Subcutaneous abdominal adipose tissue (tissue), 5 donors: ENCODE measurements around the gene FBXO9.

ENCODE experiments used
- H3K27ac ChIP-seq: one replicate; pipeline ENCODE4 v1.7.0; 2013; ENCODE audit warnings: low read depth, mild to moderate bottlenecking, inconsistent platforms, low read length, moderate library complexity
- H3K27me3 ChIP-seq, 5 donors: one replicate each; pipeline ENCODE4 v1.7.0; 2013; ENCODE audit warnings: low read length in 5 of 5, inconsistent platforms in 1 of 5; ENCODE audit not compliant: control insufficient read depth in 5 of 5, insufficient read depth in 4 of 5
- H3K36me3 ChIP-seq, 5 donors: one replicate each; pipeline ENCODE4 v1.7.0; 2013; ENCODE audit warnings: low read length in 5 of 5; ENCODE audit not compliant: control insufficient read depth in 5 of 5, insufficient read depth in 5 of 5
- H3K4me1 ChIP-seq, 5 donors: one replicate each; pipeline ENCODE4 v1.7.0; 2013; ENCODE audit warnings: low read length in 5 of 5, mild to moderate bottlenecking in 3 of 5, moderate library complexity in 1 of 5; ENCODE audit not compliant: control insufficient read depth in 5 of 5, insufficient read depth in 5 of 5
- H3K4me3 ChIP-seq, 5 donors: one replicate each; pipeline ENCODE4 v1.7.0; 2013; ENCODE audit warnings: low read length in 5 of 5, low read depth in 1 of 5
- H3K9ac ChIP-seq, 5 donors: one replicate each; pipeline ENCODE4 v1.7.0; 2013; ENCODE audit warnings: low read length in 5 of 5, mild to moderate bottlenecking in 4 of 5, moderate library complexity in 3 of 5
- H3K9me3 ChIP-seq, 5 donors: one replicate each; pipeline ENCODE4 v1.7.0; 2013; ENCODE audit warnings: low read length in 5 of 5; ENCODE audit not compliant: control insufficient read depth in 5 of 5
- donor health status: healthy.
- donor health status: healthy.
- donor health status: healthy.
- donor health status: healthy.
- donor health status: healthy.

FBXO9 gene

GRCh38 chr6:53139841-53140413 is 74.7 kb downstream of the FBXO9 start:
- Histone ChIP-seq H3K27me3 (no peaks in the 10 kb centered on the region), H3K4me1 (peaks cover 0 to 8% (median 0%) of the 10 kb centered on the region in 5 donors), H3K9me3 (no peaks in the 10 kb centered on the region), H3K4me3 (no peak overlapping the region), H3K9ac (no peak overlapping the region), H3K27ac (no peak overlapping the region), H3K36me3 (no peaks in the 10 kb centered on the region)

GRCh38 chr6:53142810-53143209 is 77.6 kb downstream of the FBXO9 start:
- no peaks in the 10 kb centered on the region for H3K9me3 ChIP-seq
- no peaks in the 10 kb centered on the region for H3K4me1 ChIP-seq
- H3K27ac ChIP-seq, result no peak overlapping the region
- no peak overlapping the region for H3K4me3 ChIP-seq
- no peak overlapping the region for H3K9ac ChIP-seq
- no peaks in the 10 kb centered on the region for H3K27me3 ChIP-seq
- no peaks in the 10 kb centered on the region for H3K36me3 ChIP-seq

GRCh38 chr6:53143710-53144109 is 78.5 kb downstream of the FBXO9 start:
- Histone ChIP-seq H3K4me1 (no peaks in the 10 kb centered on the region), H3K9ac (no peak overlapping the region), H3K27me3 (no peaks in the 10 kb centered on the region), H3K4me3 (no peak overlapping the region), H3K27ac (no peak overlapping the region), H3K36me3 (no peaks in the 10 kb centered on the region), H3K9me3 (no peaks in the 10 kb centered on the region)

- H3K27ac ChIP-seq, result no peak overlapping the region
Measured at GRCh38 chr6:53144802-53145201, 79.6 kb downstream of the FBXO9 start.

GRCh38 chr6:53148684-53149083 is 83.5 kb downstream of the FBXO9 start, which contains the start of gene GCM1:
Gene GCM1, minus strand, starts transcription at chr6:53148841. Its CDS starts 3,209 bp downstream, at chr6:53145632.
- Histone ChIP-seq H3K27ac (no peak within 1 kb of the TSS), H3K9me3 (no peaks in the 10 kb centered on the region), H3K4me1 (no peaks in the 10 kb centered on the region), H3K36me3 (no peaks in the 10 kb centered on the region), H3K9ac (no peak within 1 kb of the TSS), H3K27me3 (no peaks in the 10 kb centered on the region), H3K4me3 (no peak within 1 kb of the TSS)

More at GRCh38 chr6:53144802-53145201, 79.6 kb downstream of the FBXO9 start:
- H3K9ac ChIP-seq, result no peak overlapping the region
- H3K9me3 ChIP-seq, result no peaks in the 10 kb centered on the region
- no peaks in the 10 kb centered on the region for H3K4me1 ChIP-seq
- H3K4me3 ChIP-seq, result no peak overlapping the region
- H3K36me3 ChIP-seq, result no peaks in the 10 kb centered on the region
- no peaks in the 10 kb centered on the region for H3K27me3 ChIP-seq
